SHP77 (cell line): ENCODE measurements around the gene EFCAB6.

Experiments used
- DNase-seq, 2 experiments: peaks; one replicate each; lab custom pipeline; 2025; lab: John Stamatoyannopoulos, UW

The EFCAB6 gene

GRCh38 chr22:43639228-43639948, 172.7 kb downstream of the EFCAB6 start:
- no peak for DNase-seq

GRCh38 chr22:43637275-43638260, 174.5 kb downstream of the EFCAB6 start:
- no peak for DNase-seq

GRCh38 chr22:43636086-43636485, 176.0 kb downstream of the EFCAB6 start:
- DNase-seq, result no peak

GRCh38 chr22:43635101-43635500, 177.0 kb downstream of the EFCAB6 start:
- DNase-seq, result no peak

GRCh38 chr22:43634316-43634715, 177.8 kb downstream of the EFCAB6 start:
- DNase-seq, result no peak

- DNase-seq, result no peak
Observed at GRCh38 chr22:43633631-43634285, 178.3 kb downstream of the EFCAB6 start.

GRCh38 chr22:43631846-43632245, 180.3 kb downstream of the EFCAB6 start:
- no peak for DNase-seq

- no peak for DNase-seq
Observed at GRCh38 chr22:43631201-43631600, 180.9 kb downstream of the EFCAB6 start.

- no peak for DNase-seq
Observed at GRCh38 chr22:43630451-43630850, 181.7 kb downstream of the EFCAB6 start.

GRCh38 chr22:43628250-43628649, 183.9 kb downstream of the EFCAB6 start:
- no peak for DNase-seq

- no peak for DNase-seq
Observed at GRCh38 chr22:43627485-43628213, 184.5 kb downstream of the EFCAB6 start.

- DNase-seq, result no peak
Observed at GRCh38 chr22:43625242-43625641, 186.9 kb downstream of the EFCAB6 start.

- DNase-seq, result no peak
Observed at GRCh38 chr22:43624144-43624998, 187.7 kb downstream of the EFCAB6 start.

GRCh38 chr22:43622886-43623285, 189.2 kb downstream of the EFCAB6 start:
- DNase-seq, result no peak

GRCh38 chr22:43620197-43620596, 191.9 kb downstream of the EFCAB6 start:
- no peak for DNase-seq

GRCh38 chr22:43618517-43618916, 193.6 kb downstream of the EFCAB6 start:
- DNase-seq, result no peak

- DNase-seq, result no peak
Observed at GRCh38 chr22:43616645-43617044, 195.5 kb downstream of the EFCAB6 start.

GRCh38 chr22:43600265-43600664, 211.8 kb downstream of the EFCAB6 start:
- DNase-seq, result no peak

- no peak for DNase-seq
Observed at GRCh38 chr22:43592476-43592875, 219.6 kb downstream of the EFCAB6 start.

- DNase-seq, result no peak
Observed at GRCh38 chr22:43591380-43591779, 220.7 kb downstream of the EFCAB6 start.

GRCh38 chr22:43587574-43587973, 224.5 kb downstream of the EFCAB6 start:
- no peak for DNase-seq
